ENCODE measurements around the gene MESD. TPM values are rescaled to one million over a fixed set of nuclear protein-coding genes. Genes with fewer than 3 reads are reported as not detected.

Gene MESD
- polyA plus RNA-seq, 1 of the 3 experiments (the other 2 are of a cell fraction), result 15.2 TPM

- no peak overlapping the region for H3K9ac ChIP-seq
- WGBS (ENCODE audit: low lambda C conversion rate), result 55% methylated on average over 1 of the region's 1 CpG
- H4K20me1 ChIP-seq (ENCODE audit: insufficient read depth), result 0 out of 2 replicates have a peak, but pooled peaks cover 3% of the 10 kb centered on the region
- H3K36me3 ChIP-seq (replicated peaks in 1 of 2; ENCODE audit: control insufficient read depth in 1 of 2, insufficient read depth in 2 of 2, low read length in 1 of 2), result no peaks in the 10 kb centered on the region
- H3K27me3 ChIP-seq (ENCODE audit: insufficient read depth), result no peaks in the 10 kb centered on the region
- ChIA-PET POLR2A (interaction anchor here (1.4 to 1.6 kb wide), 2 partner anchors 10 to 11 kb away, joined by 3 to 8 read pairs; partner anchors contain the start of gene TLNRD1), CTCF (interaction anchor here (0.6 to 1.7 kb wide), 6 partner anchors 14 to 1610 kb away, joined by 3 to 6 read pairs (median 4); no protein-coding TSS in a partner anchor)
- DNase-seq, result no peak
- no peak overlapping the region for H3K4me3 ChIP-seq (ENCODE audit: low read depth in 2 of 2, low read length in 1 of 2)
- no peak overlapping the region; the same call in 1 of the 2 replicates for H2AFZ ChIP-seq (ENCODE audit: low read depth)
- no peak overlapping the region for H3K27ac ChIP-seq (ENCODE audit: low read depth in 2 of 2, low read length in 1 of 2)
- no peaks in the 10 kb centered on the region for H3F3A ChIP-seq (replicated peaks; ENCODE audit: insufficient read depth)
- no peaks in the 10 kb centered on the region for H3K9me3 ChIP-seq
- no peaks in the 10 kb centered on the region for H3K9me2 ChIP-seq
- peaks cover 0 to 11% of the 10 kb centered on the region in 2 experiments; a peak in 2 of 4 replicates for H3K4me1 ChIP-seq (ENCODE audit: control insufficient read depth in 1 of 2, insufficient read depth in 2 of 2, low read depth in 1 of 2, low read length in 1 of 2)
- TF ChIP-seq CHD2 (IDR thresholded peaks at IDR 0.05; ENCODE audit: low read length, partially characterized antibody), result no peak
- no peak for TF ChIP-seq IRF3 (IDR thresholded peaks at IDR 0.05; ENCODE audit: low read depth, low read length)
- no peak for TF ChIP-seq TAF1 (IDR thresholded peaks at IDR 0.05; ENCODE audit: borderline replicate concordance, low read depth, low read length)
- no peak for TF ChIP-seq MAX (IDR thresholded peaks at IDR 0.05; ENCODE audit: low read depth)
- no peak for TF ChIP-seq EP300 (IDR thresholded peaks at IDR 0.05; ENCODE audit: borderline replicate concordance in 1 of 2, low read depth in 1 of 2, low read length in 1 of 2)
- TF ChIP-seq PBX3 (IDR thresholded peaks at IDR 0.05), result no peak
- TF ChIP-seq YY1 (IDR thresholded peaks at IDR 0.05; ENCODE audit: low read depth), result no peak
- no peak for TF ChIP-seq FOXJ3 (CRISPR knock-in tag; IDR thresholded peaks at IDR 0.05)
- TF ChIP-seq RFX5 (IDR thresholded peaks at IDR 0.05; ENCODE audit: low read length), result no peak
- no peak for TF ChIP-seq POLR2AphosphoS5 (IDR thresholded peaks at IDR 0.05; ENCODE audit: low read depth, low read length)
- TF ChIP-seq RXRA (IDR thresholded peaks at IDR 0.05; ENCODE audit: borderline replicate concordance, low read depth), result no peak
- TF ChIP-seq USF2 (IDR thresholded peaks at IDR 0.05; ENCODE audit: borderline replicate concordance, low read depth, low read length), result no peak
- TF ChIP-seq NRF1 (IDR thresholded peaks at IDR 0.05; ENCODE audit: low read depth, low read length), result no peak
- H3K4me2 ChIP-seq, result no peak overlapping the region
- H3K79me2 ChIP-seq (ENCODE audit: insufficient read depth), result peaks cover 36% of the 10 kb centered on the region
These were observed 1.3 kb upstream of the MESD start for GRCh38 chr15:80990955-80991354.

GRCh38 chr15:80989081-80989517, 520 bp downstream of the MESD start:
- ChIA-PET CTCF (interaction anchor here (0.5 to 9.0 kb wide), 6 partner anchors 9 to 277 kb away, joined by 3 to 52 read pairs (median 4); partner anchors contain the start of gene CEMIP), POLR2A (interaction anchor here (1.0 kb wide), 2 partner anchors 10 to 12 kb away, joined by 3 to 4 read pairs; no protein-coding TSS in a partner anchor)
- H2AFZ ChIP-seq (ENCODE audit: low read depth), result peak overlapping the region; percentile 88
- peaks cover 10% of the 10 kb centered on the region for H4K20me1 ChIP-seq (ENCODE audit: insufficient read depth)
- H3K4me3 ChIP-seq (ENCODE audit: low read depth in 2 of 2, low read length in 1 of 2), result peak overlapping the region; percentile 61 to 96
- H3K27ac ChIP-seq (ENCODE audit: low read depth in 2 of 2, low read length in 1 of 2), result peak overlapping the region; percentile 56 to 77
- peak overlapping the region; percentile 78 for H3K9ac ChIP-seq
- DNase-seq, result no peak
- peaks cover 52% of the 10 kb centered on the region for H3K79me2 ChIP-seq (ENCODE audit: insufficient read depth)
- 0 out of 2 replicates have a peak, but pooled peaks have one; percentile 24 for TF ChIP-seq FOXJ3 (CRISPR knock-in tag; IDR thresholded peaks at IDR 0.05)
- no peak for TF ChIP-seq MAX (IDR thresholded peaks at IDR 0.05; ENCODE audit: low read depth)
- peaks cover 0 to 13% of the 10 kb centered on the region in 2 experiments; a peak in 2 of 4 replicates for H3K4me1 ChIP-seq (ENCODE audit: control insufficient read depth in 1 of 2, insufficient read depth in 2 of 2, low read depth in 1 of 2, low read length in 1 of 2)
- 3% methylated on average over 7 of the region's 7 CpGs for WGBS (ENCODE audit: low lambda C conversion rate)
- no peaks in the 10 kb centered on the region for H3F3A ChIP-seq (replicated peaks; ENCODE audit: insufficient read depth)
- no peaks in the 10 kb centered on the region for H3K9me3 ChIP-seq
- H3K36me3 ChIP-seq (replicated peaks in 1 of 2; ENCODE audit: control insufficient read depth in 1 of 2, insufficient read depth in 2 of 2, low read length in 1 of 2), result no peaks in the 10 kb centered on the region
- no peaks in the 10 kb centered on the region for H3K9me2 ChIP-seq
- H3K27me3 ChIP-seq (ENCODE audit: insufficient read depth), result no peaks in the 10 kb centered on the region
- peak overlapping the region; percentile 95 for H3K4me2 ChIP-seq
